Mesenchymal stem cell (in vitro differentiated cells and primary cell): ENCODE results near the gene SLIT3.
"Not testable (repeated sequence)": the region's sequence is repeated elsewhere in the genome, so short reads cannot be mapped to it uniquely, and the experiment has no call there.

Source experiments
- DNase-seq: peaks from one replicate; pipeline ENCODE4 v3.0.0-alpha.2; 2013
- H2AFZ ChIP-seq: one replicate; pipeline ENCODE4 v1.6.1; 2013; ENCODE audit warnings: low read depth, mild to moderate bottlenecking, control low read depth, inconsistent platforms, low read length, moderate library complexity
- H2AK5ac ChIP-seq: 2 replicates; pipeline ENCODE4 v1.6.1; 2013; ENCODE audit warnings: low read length, moderate library complexity, mild to moderate bottlenecking, inconsistent platforms; ENCODE audit not compliant: severe bottlenecking
- H2BK120ac ChIP-seq: one replicate; pipeline ENCODE4 v1.6.1; 2013; ENCODE audit warnings: low read depth, mild to moderate bottlenecking, inconsistent platforms, low read length, moderate library complexity
- H2BK12ac ChIP-seq, 2 experiments: one replicate each; pipeline ENCODE4 v1.6.1; 2013; ENCODE audit warnings: inconsistent platforms in 2 of 2, low read length in 2 of 2, mild to moderate bottlenecking in 2 of 2, moderate library complexity in 2 of 2, control low read depth in 1 of 2
- H2BK15ac ChIP-seq: one replicate; pipeline ENCODE4 v1.6.1; 2013; ENCODE audit warnings: mild to moderate bottlenecking, low read depth, inconsistent platforms; ENCODE audit not compliant: poor library complexity, severe bottlenecking
- H2BK5ac ChIP-seq: 2 replicates; pipeline ENCODE4 v1.6.1; 2013; ENCODE audit warnings: low read depth, mild to moderate bottlenecking, low read length, control low read depth, inconsistent platforms; ENCODE audit not compliant: poor library complexity, severe bottlenecking
- H3K14ac ChIP-seq, 2 experiments: one replicate each; pipeline ENCODE4 v1.6.1; 2013; ENCODE audit warnings: inconsistent platforms in 2 of 2, low read length in 2 of 2, control low read depth in 1 of 2, mild to moderate bottlenecking in 1 of 2, moderate library complexity in 1 of 2
- H3K18ac ChIP-seq, 2 experiments: one replicate each; pipeline ENCODE4 v1.6.1; 2013; ENCODE audit warnings: inconsistent platforms in 2 of 2, low read length in 2 of 2, control low read depth in 1 of 2, low read depth in 1 of 2, mild to moderate bottlenecking in 1 of 2
- H3K23ac ChIP-seq, 2 experiments: one replicate each; pipeline ENCODE4 v1.6.1; 2013; ENCODE audit warnings: inconsistent platforms in 2 of 2, low read length in 2 of 2, mild to moderate bottlenecking in 2 of 2, moderate library complexity in 2 of 2, control low read depth in 1 of 2
- H3K27ac ChIP-seq: 2 replicates; pipeline ENCODE4 v1.5.1; 2013; ENCODE audit warnings: mild to moderate bottlenecking, moderate library complexity, low read length, control low read depth, inconsistent platforms; ENCODE audit not compliant: poor library complexity, severe bottlenecking
- H3K27me3 ChIP-seq, 2 experiments: 2 replicates each; pipeline versions ENCODE4 v1.6.1 to v1.7.0; 2013; ENCODE audit warnings: low read length in 2 of 2, mild to moderate bottlenecking in 2 of 2, moderate library complexity in 2 of 2, control low read depth in 1 of 2, inconsistent platforms in 1 of 2; ENCODE audit not compliant: control insufficient read depth in 1 of 2, insufficient read depth in 1 of 2
- H3K36me3 ChIP-seq, 2 experiments: 2 replicates each; pipeline versions ENCODE4 v1.6.1 to v1.7.0; 2013; ENCODE audit warnings: low read length in 2 of 2, control low read depth in 1 of 2, inconsistent platforms in 1 of 2, low read depth in 1 of 2, mild to moderate bottlenecking in 1 of 2; ENCODE audit not compliant: insufficient read depth in 2 of 2, control insufficient read depth in 1 of 2
- H3K4ac ChIP-seq, 2 experiments: one replicate each; pipeline ENCODE4 v1.6.1; 2013; ENCODE audit warnings: inconsistent platforms in 2 of 2, low read length in 2 of 2, mild to moderate bottlenecking in 2 of 2, moderate library complexity in 2 of 2, control low read depth in 1 of 2, low read depth in 1 of 2
- H3K4me1 ChIP-seq: 2 replicates; pipeline ENCODE4 v1.6.1; 2013; ENCODE audit warnings: low read depth, low read length, control low read depth; ENCODE audit not compliant: control insufficient read depth, insufficient read depth
- H3K4me2 ChIP-seq: 2 replicates; pipeline ENCODE4 v1.6.1; 2013; ENCODE audit warnings: low read length, mild to moderate bottlenecking, inconsistent platforms; ENCODE audit not compliant: poor library complexity, severe bottlenecking
- H3K4me3 ChIP-seq, 2 experiments: 2 replicates each; pipeline versions ENCODE4 v1.5.1 to v1.7.0; 2013; ENCODE audit warnings: low read length in 2 of 2, mild to moderate bottlenecking in 2 of 2, control low read depth in 1 of 2, low read depth in 1 of 2; ENCODE audit not compliant: insufficient read depth in 1 of 2
- H3K79me1 ChIP-seq: replicated peaks from 2 replicates; pipeline ENCODE4 v1.6.1; 2013; ENCODE audit warnings: mild to moderate bottlenecking, control low read depth, low read length, inconsistent platforms; ENCODE audit not compliant: poor library complexity, severe bottlenecking
- H3K9ac ChIP-seq: 2 replicates; pipeline ENCODE4 v1.7.0; 2013; ENCODE audit warnings: mild to moderate bottlenecking, low read length, moderate library complexity
- H3K9me3 ChIP-seq: 2 replicates; pipeline ENCODE4 v1.7.0; 2013; ENCODE audit warnings: mild to moderate bottlenecking, low read length; ENCODE audit not compliant: control insufficient read depth
- H4K8ac ChIP-seq: one replicate; pipeline ENCODE4 v1.6.1; 2013; ENCODE audit warnings: inconsistent platforms, mild to moderate bottlenecking, low read length, moderate library complexity
- H4K91ac ChIP-seq: one replicate; pipeline ENCODE4 v1.6.1; 2013; ENCODE audit warnings: mild to moderate bottlenecking, low read length, inconsistent platforms
- WGBS: methylation state at CpG from one replicate; pipeline ENCODE4 v1.1.7; 2013; ENCODE audit warnings: mixed read lengths; 5-methylcytosine and 5-hydroxymethylcytosine counted together

The SLIT3 gene

GRCh38 chr5:169140215-169140614 is 160.7 kb downstream of the SLIT3 start:
- H2BK5ac ChIP-seq, H3K27ac ChIP-seq, H3K27me3 ChIP-seq, H2AFZ ChIP-seq, H4K8ac ChIP-seq, DNase-seq, H3K18ac ChIP-seq, H2AK5ac ChIP-seq, H3K4me3 ChIP-seq, H3K4ac ChIP-seq, H3K4me1 ChIP-seq, H3K14ac ChIP-seq, H2BK15ac ChIP-seq, H4K91ac ChIP-seq, H3K79me1 ChIP-seq, H3K9me3 ChIP-seq, H3K4me2 ChIP-seq, H3K9ac ChIP-seq, H3K23ac ChIP-seq, H2BK12ac ChIP-seq, H2BK120ac ChIP-seq: not testable (repeated sequence)
- peaks cover 0 to 22% of the 10 kb centered on the region in 2 experiments for H3K36me3 ChIP-seq
- WGBS = 94% methylated on average over 3 of the region's 9 CpGs

DNA sequence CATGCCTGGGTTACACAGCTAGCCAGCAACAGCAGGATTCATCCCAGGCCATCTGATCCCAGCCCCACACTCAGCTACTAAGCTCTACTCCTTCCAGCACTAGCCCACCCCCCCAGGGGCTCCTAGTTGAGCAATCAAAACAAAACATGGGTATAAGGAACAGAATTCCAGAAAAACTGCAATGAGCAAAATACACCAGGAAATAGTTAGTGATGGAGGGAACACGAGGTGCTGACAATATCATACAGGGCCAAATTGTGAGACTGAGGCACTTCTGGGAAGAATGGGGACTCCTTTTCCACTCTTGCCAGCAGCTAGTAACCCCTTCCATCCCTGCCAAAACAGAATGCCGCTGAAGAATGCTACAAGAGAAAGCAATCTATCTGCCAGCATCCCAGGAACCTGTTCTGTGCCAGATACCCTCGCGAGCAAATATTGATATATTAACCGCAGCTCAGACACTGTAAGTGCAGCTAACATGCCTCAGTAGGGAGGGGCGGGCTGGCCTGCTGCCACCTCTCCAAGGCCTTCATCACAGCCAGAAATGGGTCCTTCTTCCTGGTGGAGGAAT is 161.4 kb downstream of the SLIT3 start:
- Histone ChIP-seq H3K36me3 (peaks cover 0 to 22% of the 10 kb centered on the region in 2 experiments), H3K4ac (no peak overlapping the region), H2BK12ac (no peak overlapping the region), H3K27ac (no peak overlapping the region), H3K4me1 (no peaks in the 10 kb centered on the region), H2BK120ac (no peak overlapping the region), H2BK5ac (no peak overlapping the region), H3K9me3 (no peaks in the 10 kb centered on the region), H2AK5ac (no peak overlapping the region), H3K4me3 (no peak overlapping the region), H3K23ac (no peak overlapping the region), H4K91ac (no peak overlapping the region), H3K14ac (no peak overlapping the region), H3K18ac (no peak overlapping the region), H2BK15ac (no peak overlapping the region), H3K9ac (no peak overlapping the region), H2AFZ (no peak overlapping the region), H3K27me3 (no peaks in the 10 kb centered on the region), H3K79me1 (no peaks in the 10 kb centered on the region), H3K4me2 (no peak overlapping the region), H4K8ac (no peak overlapping the region)
- WGBS = 85% methylated on average over 6 of the region's 6 CpGs
- DNase-seq = no peak

- H3K9ac ChIP-seq = no peak overlapping the region
- no peak overlapping the region for H3K4me2 ChIP-seq
- H3K36me3 ChIP-seq = peaks cover 0 to 20% of the 10 kb centered on the region in 2 experiments
- no peak overlapping the region for H2AFZ ChIP-seq
- no peak overlapping the region for H2BK5ac ChIP-seq
- no peak overlapping the region for H3K4me3 ChIP-seq
- 50% methylated on average over 1 of the region's 3 CpGs for WGBS
- H3K27ac ChIP-seq = no peak overlapping the region
- no peak for DNase-seq
- no peaks in the 10 kb centered on the region for H3K27me3 ChIP-seq
- H2AK5ac ChIP-seq = no peak overlapping the region
- H3K18ac ChIP-seq = no peak overlapping the region
- H2BK120ac ChIP-seq = no peak overlapping the region
- H3K79me1 ChIP-seq = no peaks in the 10 kb centered on the region
- H3K9me3 ChIP-seq = no peaks in the 10 kb centered on the region
- H3K4ac ChIP-seq = no peak overlapping the region
- H2BK12ac ChIP-seq = no peak overlapping the region
- no peak overlapping the region for H3K14ac ChIP-seq
- H3K4me1 ChIP-seq = no peaks in the 10 kb centered on the region
- no peak overlapping the region for H4K91ac ChIP-seq
- no peak overlapping the region for H4K8ac ChIP-seq
- no peak overlapping the region for H3K23ac ChIP-seq
- no peak overlapping the region for H2BK15ac ChIP-seq
These were observed 167.4 kb downstream of the SLIT3 start for GRCh38 chr5:169133531-169133930.

DNA sequence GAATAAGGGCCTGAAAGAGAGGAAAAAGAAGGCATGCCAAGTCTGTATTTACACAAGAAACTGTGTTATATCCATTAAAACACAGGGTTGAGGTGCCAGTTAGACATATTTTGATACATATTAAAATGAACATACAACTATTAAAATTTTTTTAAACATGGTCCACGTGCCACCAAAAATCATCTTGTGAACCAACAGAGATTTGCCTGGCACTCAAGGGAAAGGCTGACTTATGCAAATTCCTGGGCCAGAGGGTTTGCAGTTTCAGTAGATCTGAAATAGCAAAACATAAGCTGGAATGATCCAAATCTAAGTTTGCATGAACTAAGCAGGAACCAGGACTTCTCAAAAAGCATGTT is 168.7 kb downstream of the SLIT3 start:
- Histone ChIP-seq H3K9me3 (no peaks in the 10 kb centered on the region), H3K27ac (no peak overlapping the region), H2BK12ac (no peak overlapping the region), H3K23ac (no peak overlapping the region), H3K36me3 (peaks cover 0 to 20% of the 10 kb centered on the region in 2 experiments), H3K4me2 (no peak overlapping the region), H3K9ac (no peak overlapping the region), H3K4me3 (no peak overlapping the region), H4K91ac (no peak overlapping the region), H3K4me1 (no peaks in the 10 kb centered on the region), H3K14ac (no peak overlapping the region), H3K4ac (no peak overlapping the region), H3K27me3 (no peaks in the 10 kb centered on the region), H2BK5ac (no peak overlapping the region), H2AK5ac (no peak overlapping the region), H3K79me1 (no peaks in the 10 kb centered on the region), H2AFZ (no peak overlapping the region), H3K18ac (no peak overlapping the region), H4K8ac (no peak overlapping the region), H2BK15ac (no peak overlapping the region), H2BK120ac (no peak overlapping the region)
- DNase-seq = no peak
- 71% methylated on average over 1 of the region's 1 CpG for WGBS
